GM12878 (cell line): ENCODE measurements around the gene STK32A. TPM values are rescaled to one million over a fixed set of nuclear protein-coding genes. Genes with fewer than 3 reads are reported as not detected.
A peak's percentile ranks its signal among the peaks of the same experiment; 100 is the strongest.

Experiments
- ATF3 ChIP-seq: IDR thresholded peaks from 2 replicates; pipeline ENCODE4 v1.6.1; 2011; ENCODE audit warnings: low read depth, mild to moderate bottlenecking, low read length, moderate library complexity, borderline replicate concordance; ENCODE audit errors: extremely low read depth
- BCLAF1 ChIP-seq: fragments of 450-650 bp; IDR thresholded peaks from 2 replicates; pipeline ENCODE4 v1.6.1; 2017; ENCODE audit warnings: antibody characterized with exemption, mild to moderate bottlenecking, moderate library complexity
- MTA2 ChIP-seq: fragments of 450-650 bp; IDR thresholded peaks from 2 replicates; pipeline ENCODE4 v1.6.1; 2016; ENCODE audit warnings: low read depth, mild to moderate bottlenecking, moderate library complexity
- NBN ChIP-seq: fragments of 450-650 bp; IDR thresholded peaks from 2 replicates; pipeline ENCODE4 v1.6.1; 2016
- NFIC ChIP-seq: IDR thresholded peaks from 2 replicates; pipeline ENCODE4 v1.6.1; 2012; ENCODE audit warnings: low read depth, mild to moderate bottlenecking, inconsistent platforms, low read length, moderate library complexity
- NR2C2 ChIP-seq: IDR thresholded peaks from 2 replicates; pipeline ENCODE4 v1.6.1; 2011; ENCODE audit warnings: borderline replicate concordance, low read depth; ENCODE audit not compliant: control insufficient read depth, insufficient read length
- PKNOX1 ChIP-seq: fragments of 450-650 bp; IDR thresholded peaks from 2 replicates; pipeline ENCODE4 v1.6.1; 2016; ENCODE audit warnings: mild to moderate bottlenecking
- PML ChIP-seq: IDR thresholded peaks from 2 replicates; pipeline ENCODE4 v1.6.1; 2012; ENCODE audit warnings: low read length, inconsistent platforms
- POLR2A ChIP-seq: IDR thresholded peaks from 2 replicates; pipeline ENCODE4 v1.6.1; 2011; ENCODE audit warnings: low read depth, mild to moderate bottlenecking, low read length
- POLR2AphosphoS2 ChIP-seq: IDR thresholded peaks from 2 replicates; pipeline ENCODE4 v1.6.1; 2011; ENCODE audit warnings: low read depth, mild to moderate bottlenecking, low read length, improper control_type of control experiment, moderate library complexity
- RELA ChIP-seq: fragments of 450-650 bp; IDR thresholded peaks from 2 replicates; pipeline ENCODE4 v1.8.0; 2014; ENCODE audit warnings: borderline replicate concordance; ENCODE audit not compliant: partially characterized antibody
- RFX5 ChIP-seq: IDR thresholded peaks from 2 replicates; pipeline ENCODE4 v1.6.1; 2011; ENCODE audit warnings: low read depth, low read length, improper control_type of control experiment
- SMC3 ChIP-seq: IDR thresholded peaks from 2 replicates; pipeline ENCODE4 v1.6.1; 2011; ENCODE audit warnings: low read length, improper control_type of control experiment, borderline replicate concordance
- SREBF1 ChIP-seq: IDR thresholded peaks from 2 replicates; pipeline ENCODE4 v1.6.1; 2012; ENCODE audit warnings: mild to moderate bottlenecking, low read length
- SUPT20H ChIP-seq: IDR thresholded peaks from 2 replicates; pipeline ENCODE4 v1.6.1; 2011; ENCODE audit warnings: low read depth, mild to moderate bottlenecking, low read length, moderate library complexity, borderline replicate concordance; ENCODE audit not compliant: control insufficient read depth
- TARDBP ChIP-seq: IDR thresholded peaks from 2 replicates; pipeline ENCODE4 v1.6.1; 2016; ENCODE audit warnings: borderline replicate concordance
- USF1 ChIP-seq: IDR thresholded peaks from 2 replicates; pipeline ENCODE4 v1.6.1; 2011; ENCODE audit warnings: borderline replicate concordance, low read depth, mild to moderate bottlenecking, moderate library complexity, mixed read lengths, low read length; ENCODE audit not compliant: insufficient read depth; ENCODE audit errors: extremely low read length
- polyA plus RNA-seq, 11 experiments: library from polyadenylated mRNA; depleted of rRNA in 4 of 11; unstranded in 6 of 11; stranded (reverse) in 5 of 11; fragments of >200 nt; fragmentation: Nextera tagmentation in 4 of 11; fragmentation: Illumina TruSeq in 1 of 11; extraction: Ambion mirVana in 4 of 11; extraction: Trizol in 1 of 11; gene quantifications; 1 replicate in 1 of 11; 2 replicates in 10 of 11; pipeline versions ENCODE4 v1.2.1 to v1.2.3, GENCODE V29; 2011 to 2016; ENCODE audit warnings: inconsistent platforms in 2 of 11, missing spikeins in 2 of 11, low read depth in 1 of 11
- total RNA-seq, 4 experiments: library from RNA; depleted of rRNA in 3 of 4; stranded (reverse); fragments of >200 nt in 3 of 4; fragmentation: Illumina TruSeq in 1 of 4; extraction: Trizol in 1 of 4; gene quantifications; 2 replicates each; pipeline versions ENCODE4 v1.2.1 to v1.2.3, GENCODE V29; 2013 to 2021
- TF ChIP-seq, protein P1 (sequence below): fragments of 150-350 bp; IDR thresholded peaks from 2 replicates; pipeline ENCODE4 v1.6.1; 2014; ENCODE audit warnings: mild to moderate bottlenecking, low read depth, low read length
- TF ChIP-seq, protein P2 (sequence below): fragments of 450-650 bp; formaldehyde crosslinking; IDR thresholded peaks from 2 replicates; pipeline ENCODE4 v1.4.0; 2022; ENCODE audit warnings: mild to moderate bottlenecking, moderate library complexity

The STK32A gene
- total and polyA plus RNA-seq, 10 of the 15 experiments (the other 5 are each of a cell fraction or from before 2014, with no cell fraction given), result under 0.01 to 0.10 TPM; not detected in 8

DNA sequence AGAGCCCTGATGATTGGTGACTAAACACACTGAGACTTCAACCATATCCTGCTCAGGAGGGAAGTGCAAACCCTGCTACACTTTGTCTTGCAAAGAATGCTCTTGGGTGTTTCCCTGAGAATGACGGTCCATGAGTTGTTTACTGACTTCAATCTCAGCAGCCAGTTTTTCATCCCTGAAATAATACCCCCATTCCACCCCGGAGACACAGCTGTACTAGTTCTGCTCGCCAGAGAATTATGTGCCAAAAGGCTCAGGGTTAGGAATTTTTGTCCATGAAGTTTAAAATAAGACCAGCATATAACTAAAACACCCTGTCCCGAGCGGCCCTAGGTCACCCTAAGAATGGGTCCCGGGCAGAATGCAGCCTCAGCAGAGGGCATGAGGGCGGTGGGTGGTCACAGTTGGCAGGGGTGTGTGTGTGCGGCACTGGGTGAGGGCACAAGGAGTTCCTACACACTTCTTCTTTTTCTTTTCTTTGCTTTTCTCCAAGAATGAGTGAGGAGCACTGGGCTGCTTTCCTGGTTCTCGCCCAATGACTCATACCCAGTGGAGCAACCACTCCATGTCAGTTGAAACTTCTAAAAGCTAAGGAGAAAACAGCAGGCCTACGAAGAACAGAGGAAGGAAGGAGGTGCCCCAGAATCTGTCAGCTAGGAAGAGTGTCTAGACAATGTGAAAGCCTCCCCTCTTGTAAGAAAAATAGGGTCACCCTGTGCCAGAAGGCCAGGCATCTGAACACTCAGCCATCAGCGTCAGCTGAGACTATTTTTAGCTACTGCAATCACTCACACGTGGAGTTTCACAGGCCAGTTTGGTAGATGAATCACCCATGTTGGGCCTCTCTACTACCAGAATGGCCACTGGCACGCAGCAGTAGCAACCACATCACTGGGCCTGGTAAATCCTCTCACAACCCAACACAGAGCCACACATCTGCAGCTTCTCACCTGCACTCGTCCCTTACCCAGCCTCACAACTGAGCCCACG, 169.1 kb downstream of the STK32A start (continued):
- no peak for TF ChIP-seq ATF3
- TF ChIP-seq PKNOX1, result peak; percentile 45
- TF ChIP-seq RFX5, result no peak
- TF ChIP-seq NR2C2, result no peak
- no peak for TF ChIP-seq POLR2A
- no peak for TF ChIP-seq POLR2AphosphoS2
- peak; percentile 68; the same call in 1 of the 2 replicates for TF ChIP-seq NFIC
- peak; percentile 71 for TF ChIP-seq NBN
- no peak for TF ChIP-seq PML
- TF ChIP-seq, protein P1, sequence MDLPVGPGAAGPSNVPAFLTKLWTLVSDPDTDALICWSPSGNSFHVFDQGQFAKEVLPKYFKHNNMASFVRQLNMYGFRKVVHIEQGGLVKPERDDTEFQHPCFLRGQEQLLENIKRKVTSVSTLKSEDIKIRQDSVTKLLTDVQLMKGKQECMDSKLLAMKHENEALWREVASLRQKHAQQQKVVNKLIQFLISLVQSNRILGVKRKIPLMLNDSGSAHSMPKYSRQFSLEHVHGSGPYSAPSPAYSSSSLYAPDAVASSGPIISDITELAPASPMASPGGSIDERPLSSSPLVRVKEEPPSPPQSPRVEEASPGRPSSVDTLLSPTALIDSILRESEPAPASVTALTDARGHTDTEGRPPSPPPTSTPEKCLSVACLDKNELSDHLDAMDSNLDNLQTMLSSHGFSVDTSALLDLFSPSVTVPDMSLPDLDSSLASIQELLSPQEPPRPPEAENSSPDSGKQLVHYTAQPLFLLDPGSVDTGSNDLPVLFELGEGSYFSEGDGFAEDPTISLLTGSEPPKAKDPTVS, result no peak
- TF ChIP-seq MTA2, result peak; percentile 82; the same call in 1 of the 2 replicates
- TF ChIP-seq BCLAF1, result no peak
- no peak; the same call in 1 of the 2 replicates for TF ChIP-seq SMC3
- no peak for TF ChIP-seq TARDBP
- TF ChIP-seq USF1, result no peak
- TF ChIP-seq, protein P2, sequence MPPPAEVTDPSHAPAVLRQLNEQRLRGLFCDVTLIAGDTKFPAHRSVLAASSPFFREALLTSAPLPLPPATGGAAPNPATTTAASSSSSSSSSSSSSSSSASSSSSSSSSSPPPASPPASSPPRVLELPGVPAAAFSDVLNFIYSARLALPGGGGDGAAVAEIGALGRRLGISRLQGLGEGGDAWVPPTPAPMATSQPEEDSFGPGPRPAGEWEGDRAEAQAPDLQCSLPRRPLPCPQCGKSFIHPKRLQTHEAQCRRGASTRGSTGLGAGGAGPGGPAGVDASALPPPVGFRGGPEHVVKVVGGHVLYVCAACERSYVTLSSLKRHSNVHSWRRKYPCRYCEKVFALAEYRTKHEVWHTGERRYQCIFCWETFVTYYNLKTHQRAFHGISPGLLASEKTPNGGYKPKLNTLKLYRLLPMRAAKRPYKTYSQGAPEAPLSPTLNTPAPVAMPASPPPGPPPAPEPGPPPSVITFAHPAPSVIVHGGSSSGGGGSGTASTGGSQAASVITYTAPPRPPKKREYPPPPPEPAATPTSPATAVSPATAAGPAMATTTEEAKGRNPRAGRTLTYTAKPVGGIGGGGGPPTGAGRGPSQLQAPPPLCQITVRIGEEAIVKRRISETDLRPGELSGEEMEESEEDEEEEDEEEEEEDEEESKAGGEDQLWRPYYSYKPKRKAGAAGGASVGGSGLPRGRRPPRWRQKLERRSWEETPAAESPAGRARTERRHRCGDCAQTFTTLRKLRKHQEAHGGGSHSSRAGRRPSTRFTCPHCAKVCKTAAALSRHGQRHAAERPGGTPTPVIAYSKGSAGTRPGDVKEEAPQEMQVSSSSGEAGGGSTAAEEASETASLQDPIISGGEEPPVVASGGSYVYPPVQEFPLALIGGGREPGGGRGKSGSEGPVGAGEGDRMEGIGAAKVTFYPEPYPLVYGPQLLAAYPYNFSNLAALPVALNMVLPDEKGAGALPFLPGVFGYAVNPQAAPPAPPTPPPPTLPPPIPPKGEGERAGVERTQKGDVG (CRISPR knock-in tag), result no peak
- TF ChIP-seq SREBF1, result no peak
- TF ChIP-seq SUPT20H, result no peak
- TF ChIP-seq RELA, result no peak
